GM18519 (cell line): Measurements from ENCODE around the gene DHCR7.

Experiments
- ATAC-seq: cut with Tn5 transposase; IDR thresholded peaks from one replicate; pipeline ENCODE4 v1.9.1; 2021; ENCODE audit warnings: mild to moderate bottlenecking, moderate library complexity; ENCODE audit not compliant: unreplicated experiment, low FRiP score

Gene DHCR7, protein sequence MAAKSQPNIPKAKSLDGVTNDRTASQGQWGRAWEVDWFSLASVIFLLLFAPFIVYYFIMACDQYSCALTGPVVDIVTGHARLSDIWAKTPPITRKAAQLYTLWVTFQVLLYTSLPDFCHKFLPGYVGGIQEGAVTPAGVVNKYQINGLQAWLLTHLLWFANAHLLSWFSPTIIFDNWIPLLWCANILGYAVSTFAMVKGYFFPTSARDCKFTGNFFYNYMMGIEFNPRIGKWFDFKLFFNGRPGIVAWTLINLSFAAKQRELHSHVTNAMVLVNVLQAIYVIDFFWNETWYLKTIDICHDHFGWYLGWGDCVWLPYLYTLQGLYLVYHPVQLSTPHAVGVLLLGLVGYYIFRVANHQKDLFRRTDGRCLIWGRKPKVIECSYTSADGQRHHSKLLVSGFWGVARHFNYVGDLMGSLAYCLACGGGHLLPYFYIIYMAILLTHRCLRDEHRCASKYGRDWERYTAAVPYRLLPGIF

DNA sequence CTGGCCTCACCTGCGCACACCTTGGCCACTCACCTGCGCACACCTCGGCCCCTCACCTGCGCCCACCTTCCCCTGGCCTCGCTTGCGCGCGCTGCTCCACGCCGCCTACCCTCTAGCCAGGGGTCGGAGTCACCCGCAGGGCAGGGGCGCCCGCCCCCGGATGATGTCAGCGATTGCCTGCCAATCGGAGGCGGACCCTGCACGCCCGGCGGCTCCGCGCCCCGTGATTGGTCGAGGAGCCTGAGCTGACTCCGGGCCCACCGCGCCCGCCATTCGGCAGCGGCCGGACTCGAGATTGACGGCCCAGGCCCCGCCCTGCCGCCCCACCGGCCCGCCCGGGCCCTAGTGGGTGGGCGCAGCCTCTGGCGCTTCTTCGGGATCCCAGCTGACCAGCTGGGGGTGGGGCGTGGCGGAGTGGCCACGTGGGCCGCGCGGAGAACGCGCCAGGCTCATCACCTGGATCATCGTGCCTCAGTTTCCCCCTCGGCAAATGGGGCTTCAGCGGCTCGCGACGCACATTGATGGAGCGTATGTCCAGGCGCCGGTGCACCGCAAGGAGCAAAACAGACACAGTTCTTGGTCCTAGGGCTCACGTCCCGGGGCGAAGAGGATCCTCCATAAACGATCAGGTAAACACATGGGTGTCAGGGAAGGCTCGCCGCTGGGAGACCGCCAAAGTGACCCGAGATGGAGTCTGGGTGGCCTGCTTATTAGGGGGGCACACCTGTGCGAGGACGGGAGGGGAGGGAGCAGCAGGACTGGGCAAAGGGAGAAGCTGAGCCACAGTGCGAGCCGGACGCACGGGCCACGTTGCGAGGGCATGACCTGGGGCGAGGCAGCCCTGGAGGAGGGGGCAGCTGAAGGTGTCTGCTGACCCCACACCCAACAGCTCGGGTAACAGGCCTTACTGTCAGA lies at the start of gene DHCR7:
Gene DHCR7 (minus strand): TSS at position 137 of the 915 bp plus-strand sequence. CDS start 3,441 bp downstream, outside the sequence.
- ATAC-seq: peak; percentile 76

- ATAC-seq: no peak
Observed at GRCh38 chr11:71496421-71496820, 48.2 kb upstream of the DHCR7 start.

- ATAC-seq: no peak
Observed at GRCh38 chr11:71495286-71496230, 47.4 kb upstream of the DHCR7 start.

GRCh38 chr11:71491940-71492339 lies 43.7 kb upstream of the DHCR7 start:
- no peak for ATAC-seq

DNA sequence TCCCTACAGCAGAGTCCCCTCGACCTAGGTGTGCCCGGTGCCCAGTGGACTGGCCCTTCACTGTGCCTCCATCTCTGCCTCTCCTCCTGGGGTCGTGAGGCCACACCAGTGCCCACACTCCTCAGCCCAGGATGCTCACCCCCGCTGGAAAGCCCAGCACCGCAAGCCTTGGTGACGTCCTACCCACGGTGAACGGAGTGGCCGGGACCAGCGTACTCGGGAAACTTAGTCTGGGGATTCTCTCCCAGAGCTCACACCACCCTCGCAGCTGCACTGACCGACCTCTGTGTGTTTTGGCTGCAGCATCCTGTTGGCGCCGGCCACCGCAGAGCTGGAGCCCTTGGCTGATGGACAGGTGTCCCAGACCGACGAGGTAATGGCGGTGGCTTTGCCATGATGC lies 43.3 kb upstream of the DHCR7 start:
- no peak for ATAC-seq

- ATAC-seq: no peak
Observed at GRCh38 chr11:71490731-71491390, 42.7 kb upstream of the DHCR7 start.

DNA sequence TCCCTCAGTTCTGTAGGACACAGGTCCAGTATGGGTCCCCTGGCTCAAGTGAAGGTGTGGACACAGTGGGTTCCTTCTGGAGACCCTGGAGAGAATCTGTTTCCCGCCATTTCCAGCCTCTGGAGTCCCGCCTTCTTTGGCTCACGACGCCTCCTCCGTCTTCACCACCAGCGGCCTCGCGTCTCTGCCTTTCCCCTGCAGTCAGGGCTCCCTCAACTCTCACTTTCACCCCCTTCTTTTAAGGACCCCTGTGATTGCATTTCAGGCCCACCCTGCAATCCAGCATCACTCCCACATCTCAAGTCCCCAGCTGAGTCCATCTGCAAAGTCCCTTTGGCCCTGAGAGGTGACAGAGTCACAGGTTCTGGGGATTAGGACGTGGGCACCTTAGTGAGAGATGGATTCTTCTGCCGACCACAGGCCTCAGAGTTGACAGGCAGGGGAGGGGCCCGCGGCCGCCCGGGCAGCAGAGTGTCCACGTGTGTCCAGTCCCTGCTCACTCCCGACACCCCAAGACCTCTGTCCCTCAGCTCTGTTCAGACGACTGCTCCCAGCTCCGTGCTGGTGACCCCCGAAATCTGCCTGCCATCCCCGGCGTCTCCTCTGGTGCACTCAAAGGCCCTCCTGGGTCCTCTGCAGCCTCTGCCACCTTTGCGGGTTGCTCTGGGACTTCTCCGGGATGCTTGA lies 42.0 kb upstream of the DHCR7 start:
- ATAC-seq: no peak

GRCh38 chr11:71489311-71490043 lies 41.3 kb upstream of the DHCR7 start:
- ATAC-seq: no peak

- no peak for ATAC-seq
Observed at GRCh38 chr11:71488681-71489270, 40.6 kb upstream of the DHCR7 start.

GRCh38 chr11:71486320-71486719 lies 38.1 kb upstream of the DHCR7 start:
- ATAC-seq: no peak

GRCh38 chr11:71485466-71485865 lies 37.3 kb upstream of the DHCR7 start:
- no peak for ATAC-seq

DNA sequence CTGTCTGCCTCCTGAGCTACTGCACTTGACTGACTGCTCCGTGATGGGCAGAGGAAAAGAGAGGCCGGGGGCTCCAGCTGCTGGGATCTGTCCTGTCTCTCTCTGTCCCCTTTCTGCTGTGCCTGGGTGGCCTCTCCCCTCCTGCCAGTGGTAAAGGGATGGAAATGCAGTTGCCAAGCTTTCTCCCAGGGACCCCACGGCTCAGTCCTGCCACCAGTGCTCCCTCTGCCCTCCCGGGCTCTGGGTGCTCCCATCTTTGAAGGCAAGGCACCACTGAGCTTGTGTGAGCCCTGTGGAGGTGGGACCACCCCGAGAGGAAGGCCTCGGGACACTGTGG lies 36.8 kb upstream of the DHCR7 start:
- ATAC-seq: no peak

DNA sequence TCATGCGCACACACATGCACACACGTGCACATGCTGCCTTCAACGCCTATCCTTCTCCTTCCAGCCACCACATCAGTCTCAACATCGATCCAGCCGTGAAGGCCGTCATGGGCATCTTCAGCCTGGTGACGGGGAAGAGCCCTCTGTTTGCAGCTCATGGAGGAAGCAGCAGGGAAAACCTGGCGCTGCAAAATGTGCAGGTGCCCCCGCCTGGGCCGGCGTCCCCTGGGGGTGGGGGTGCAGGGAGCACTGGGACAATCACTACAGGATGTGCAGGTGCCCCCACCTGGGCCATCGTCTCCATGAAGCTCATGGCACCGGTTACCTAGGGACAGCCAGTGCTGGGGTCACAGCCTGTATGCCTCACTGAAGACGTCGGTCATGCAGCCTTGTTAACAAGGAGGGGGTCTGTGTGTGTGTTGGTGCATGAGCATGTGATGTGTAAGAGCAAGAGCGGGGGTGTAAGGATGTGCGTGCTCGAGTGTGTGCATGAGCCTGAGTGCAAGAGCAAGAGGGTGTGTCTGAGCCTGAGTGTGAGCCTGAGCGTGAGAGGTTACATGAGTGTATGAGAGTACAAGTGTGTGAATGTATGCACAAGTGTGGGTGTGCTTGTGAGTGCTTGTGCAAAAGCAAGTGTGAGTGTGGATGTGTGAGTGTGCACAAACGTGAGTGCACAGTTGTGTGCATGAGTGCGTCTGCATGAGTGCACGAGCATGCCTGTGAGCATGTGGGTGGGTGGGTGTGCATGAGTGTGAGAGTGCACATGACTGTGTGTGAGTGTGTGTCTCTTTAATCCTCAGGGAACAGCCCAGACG lies 36.3 kb upstream of the DHCR7 start:
- no peak for ATAC-seq

- ATAC-seq: no peak
Observed at GRCh38 chr11:71483692-71484091, 35.5 kb upstream of the DHCR7 start.

DNA sequence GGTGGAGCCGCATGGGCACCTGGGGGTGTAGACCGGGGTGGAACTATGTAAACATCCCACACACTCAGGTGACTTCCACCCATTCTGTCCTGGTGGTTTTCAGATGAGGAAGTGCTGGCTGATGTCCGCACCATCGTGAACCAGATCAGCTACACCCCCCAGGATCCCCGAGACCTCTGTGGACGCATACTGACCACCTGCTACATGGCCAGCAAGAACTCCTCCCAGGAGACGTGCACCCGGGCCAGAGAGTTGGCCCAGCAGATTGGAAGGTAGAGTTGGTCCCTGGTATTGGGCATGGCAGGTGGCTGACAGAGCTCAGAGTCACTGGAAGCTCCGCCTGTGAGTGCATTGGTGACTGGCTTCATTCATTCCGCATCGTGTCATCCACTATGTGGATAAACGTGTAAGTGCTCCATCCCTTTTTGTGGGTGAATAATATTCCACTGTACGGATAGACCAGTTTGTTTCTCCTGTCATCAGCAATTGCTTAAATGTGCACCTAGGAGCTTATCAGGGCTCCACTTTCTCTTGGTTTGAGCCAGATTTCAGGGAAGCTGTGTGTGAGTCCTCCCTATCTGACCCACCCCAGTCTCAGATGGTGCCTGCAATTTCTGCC lies 34.7 kb upstream of the DHCR7 start:
- ATAC-seq: no peak

- ATAC-seq: no peak
Observed at GRCh38 chr11:71482216-71482615, 34.0 kb upstream of the DHCR7 start.
